ENCODE data around the gene TBC1D32.
"Not testable (repeated sequence)": the region's sequence is repeated elsewhere in the genome, so short reads cannot be mapped to it uniquely, and the experiment has no call there.

TBC1D32 gene

GRCh38 chr6:121110733-121111132 lies 223.5 kb downstream of the TBC1D32 start:
- no peak for DNase-seq (ENCODE audit: low read depth)

GRCh38 chr6:121106962-121107361 lies 227.3 kb downstream of the TBC1D32 start:
- no peak for DNase-seq (ENCODE audit: low read depth)

GRCh38 chr6:121105461-121105860 lies 228.8 kb downstream of the TBC1D32 start:
- no peak for DNase-seq (ENCODE audit: low read depth)

GRCh38 chr6:121093928-121094327 lies 240.4 kb downstream of the TBC1D32 start:
- DNase-seq (ENCODE audit: low read depth): peak; percentile 8

GRCh38 chr6:121090492-121090891 lies 243.8 kb downstream of the TBC1D32 start:
- DNase-seq (ENCODE audit: low read depth): no peak

GRCh38 chr6:121086876-121087275 lies 247.4 kb downstream of the TBC1D32 start:
- DNase-seq (ENCODE audit: low read depth): no peak

- no peak for DNase-seq (ENCODE audit: low read depth)
Observed at GRCh38 chr6:121076119-121076518, 258.2 kb downstream of the TBC1D32 start.

- not testable (repeated sequence) for DNase-seq (ENCODE audit: low read depth)
Observed at GRCh38 chr6:121068749-121069148, 265.5 kb downstream of the TBC1D32 start.

- no peak for DNase-seq (ENCODE audit: low read depth)
Observed at GRCh38 chr6:121067381-121067780, 266.9 kb downstream of the TBC1D32 start.

GRCh38 chr6:121064345-121064744 lies 269.9 kb downstream of the TBC1D32 start:
- DNase-seq (ENCODE audit: low read depth): no peak

GRCh38 chr6:121055572-121056163 lies 278.6 kb downstream of the TBC1D32 start:
- DNase-seq (ENCODE audit: low read depth): peak; percentile 6

GRCh38 chr6:121048593-121048992 lies 285.7 kb downstream of the TBC1D32 start:
- DNase-seq (ENCODE audit: low read depth): not testable (repeated sequence)

- DNase-seq (ENCODE audit: low read depth): not testable (repeated sequence)
Observed at GRCh38 chr6:121044905-121045304, 289.4 kb downstream of the TBC1D32 start.

- DNase-seq (ENCODE audit: low read depth): not testable (repeated sequence)
Observed at GRCh38 chr6:121043706-121044105, 290.6 kb downstream of the TBC1D32 start.

- not testable (repeated sequence) for DNase-seq (ENCODE audit: low read depth)
Observed at GRCh38 chr6:121043211-121043610, 291.1 kb downstream of the TBC1D32 start.

- no peak for DNase-seq (ENCODE audit: low read depth)
Observed at GRCh38 chr6:121042766-121043165, 291.5 kb downstream of the TBC1D32 start.

GRCh38 chr6:121040831-121041230 lies 293.4 kb downstream of the TBC1D32 start:
- no peak for DNase-seq (ENCODE audit: low read depth)

- no peak for DNase-seq (ENCODE audit: low read depth)
Observed at GRCh38 chr6:121033091-121033490, 301.2 kb downstream of the TBC1D32 start.

- DNase-seq (ENCODE audit: low read depth): no peak
Observed at GRCh38 chr6:121032268-121033006, 301.8 kb downstream of the TBC1D32 start.

Measured in GM04503 (cell line).